IMR-90 (cell line): ENCODE results near the gene ITGAE. TPM values are rescaled to one million over a fixed set of nuclear protein-coding genes. Genes with fewer than 3 reads are reported as not detected.
A peak's percentile ranks its signal among the peaks of the same experiment; 100 is the strongest.

ENCODE experiments used
- ATAC-seq: fragments of 200-7000 bp; cut with Tn5 transposase; 2 replicates; pipeline ENCODE4 v1.9.1; 2020; ENCODE audit warnings: low read depth, mild to moderate bottlenecking, moderate library complexity
- BruUV-seq: library from RNA; stranded (reverse); fragments of 400-500 nt; replicated peaks from 2 replicates; lab custom pipeline; 2021; lab: Mats Ljungman, UMichigan
- CTCF ChIA-PET: fragments of 300-600 bp; formaldehyde crosslinking; extraction: SDS; loops from one replicate; lab custom pipeline; 2021; ENCODE audit warnings: antibody characterized with exemption; lab: Yijun Ruan, JAX
- POLR2A ChIA-PET: fragments of 300-600 bp; sonication (Branson Sonifier 250); formaldehyde crosslinking; loops from one replicate; lab custom pipeline; 2022; ENCODE audit warnings: antibody characterized with exemption; ENCODE audit not compliant: unreplicated experiment; lab: Charles Lee
- DNase-seq: peaks from one replicate; pipeline ENCODE4 v3.0.0; 2013
- H2AFZ ChIP-seq: replicated peaks from 2 replicates; pipeline ENCODE3; 2013; ENCODE audit warnings: low read length, mild to moderate bottlenecking; ENCODE audit not compliant: poor library complexity
- H2AK5ac ChIP-seq: 2 replicates; pipeline ENCODE4 v1.6.1; 2013; ENCODE audit warnings: low read depth, low read length, inconsistent platforms
- H2AK9ac ChIP-seq: replicated peaks from 2 replicates; pipeline ENCODE3; 2013; ENCODE audit warnings: mild to moderate bottlenecking, low read depth, low read length, moderate library complexity; ENCODE audit not compliant: poor library complexity
- H2BK120ac ChIP-seq: 2 replicates; pipeline ENCODE4 v1.6.1; 2013; ENCODE audit warnings: low read depth, low read length, inconsistent platforms
- H2BK15ac ChIP-seq: 3 replicates; pipeline ENCODE4 v1.6.1; 2013; ENCODE audit warnings: low read depth, low read length, inconsistent platforms
- H2BK20ac ChIP-seq: 2 replicates; pipeline ENCODE4 v1.6.1; 2013; ENCODE audit warnings: low read depth, mild to moderate bottlenecking, inconsistent platforms, low read length, moderate library complexity
- H2BK5ac ChIP-seq: 2 replicates; pipeline ENCODE4 v1.6.1; 2013; ENCODE audit warnings: mild to moderate bottlenecking, low read depth, low read length, inconsistent platforms; ENCODE audit not compliant: poor library complexity, severe bottlenecking
- H3K14ac ChIP-seq: replicated peaks from 2 replicates; pipeline ENCODE4 v1.6.1; 2013; ENCODE audit warnings: low read depth, low read length, inconsistent platforms
- H3K18ac ChIP-seq: 2 replicates; pipeline ENCODE4 v1.6.1; 2013; ENCODE audit warnings: low read depth, low read length, control low read depth
- H3K23ac ChIP-seq: 2 replicates; pipeline ENCODE4 v1.6.1; 2013; ENCODE audit warnings: low read depth, low read length, inconsistent platforms
- H3K27ac ChIP-seq: 2 replicates; pipeline ENCODE4 v1.5.1; 2013; ENCODE audit warnings: mild to moderate bottlenecking, control low read depth, low read length; ENCODE audit not compliant: insufficient read depth
- H3K27me3 ChIP-seq: 2 replicates; pipeline ENCODE4 v1.6.1; 2013; ENCODE audit warnings: low read length; ENCODE audit not compliant: control insufficient read depth, insufficient read depth
- H3K36me3 ChIP-seq: 2 replicates; pipeline ENCODE4 v1.6.1; 2013; ENCODE audit warnings: low read length, mixed read lengths; ENCODE audit not compliant: control insufficient read depth, insufficient read depth
- H3K4ac ChIP-seq: 2 replicates; pipeline ENCODE4 v1.6.1; 2013; ENCODE audit warnings: low read depth, low read length, inconsistent platforms
- H3K4me1 ChIP-seq: 2 replicates; pipeline ENCODE4 v1.6.1; 2013; ENCODE audit warnings: low read length, mixed read lengths; ENCODE audit not compliant: control insufficient read depth, insufficient read depth
- H3K4me2 ChIP-seq: 2 replicates; pipeline ENCODE4 v1.6.1; 2013; ENCODE audit warnings: low read depth, mild to moderate bottlenecking, control low read depth, low read length, moderate library complexity
- H3K4me3 ChIP-seq: 2 replicates; pipeline ENCODE4 v1.5.1; 2013; ENCODE audit warnings: low read depth, mild to moderate bottlenecking, control low read depth, low read length, moderate library complexity; ENCODE audit not compliant: insufficient read depth
- H3K56ac ChIP-seq: 2 replicates; pipeline ENCODE4 v1.6.1; 2013; ENCODE audit warnings: low read length, inconsistent platforms; ENCODE audit not compliant: insufficient read depth; ENCODE audit errors: extremely low read depth
- H3K79me1 ChIP-seq, 2 experiments: 2 replicates each; pipeline ENCODE4 v1.6.1; 2013; ENCODE audit warnings: low read length in 2 of 2, inconsistent platforms in 1 of 2, low read depth in 1 of 2
- H3K9ac ChIP-seq: 2 replicates; pipeline ENCODE4 v1.6.1; 2013; ENCODE audit warnings: low read depth, low read length, control low read depth
- H3K9me1 ChIP-seq: 2 replicates; pipeline ENCODE4 v1.6.1; 2013; ENCODE audit warnings: low read length, inconsistent platforms; ENCODE audit not compliant: insufficient read depth
- H3K9me3 ChIP-seq: 2 replicates; pipeline ENCODE4 v1.6.1; 2013; ENCODE audit warnings: low read length; ENCODE audit not compliant: control insufficient read depth, insufficient read depth
- H4K20me1 ChIP-seq: 2 replicates; pipeline ENCODE4 v1.6.1; 2013; ENCODE audit warnings: low read length, inconsistent platforms; ENCODE audit not compliant: insufficient read depth
- H4K5ac ChIP-seq: 2 replicates; pipeline ENCODE4 v1.6.1; 2013; ENCODE audit warnings: mild to moderate bottlenecking, low read depth, low read length, control low read depth
- H4K8ac ChIP-seq, 2 experiments: 2 replicates each; pipeline ENCODE4 v1.6.1; 2013; ENCODE audit warnings: low read depth in 2 of 2, low read length in 2 of 2, control low read depth in 1 of 2, inconsistent platforms in 1 of 2
- H4K91ac ChIP-seq: 2 replicates; pipeline ENCODE4 v1.6.1; 2013; ENCODE audit warnings: low read depth, low read length, inconsistent platforms; ENCODE audit not compliant: insufficient read depth
- CHD1 ChIP-seq: IDR thresholded peaks from 2 replicates; pipeline ENCODE4 v1.6.1; 2012; ENCODE audit warnings: low read depth, low read length, improper control_type of control experiment
- CTCF ChIP-seq: conservative IDR thresholded peaks from 2 replicates; pipeline ENCODE4 v1.5.1; 2012; ENCODE audit warnings: mild to moderate bottlenecking, low read depth, low read length, improper control_type of control experiment
- ELK1 ChIP-seq: fragments of 150-350 bp; IDR thresholded peaks from 2 replicates; pipeline ENCODE4 v1.6.1; 2016; ENCODE audit warnings: low read depth, mild to moderate bottlenecking, low read length, moderate library complexity, borderline replicate concordance
- FOS ChIP-seq: fragments of 150-350 bp; IDR thresholded peaks from 2 replicates; pipeline ENCODE4 v1.6.1; 2016; ENCODE audit warnings: low read depth, low read length
- MAFK ChIP-seq: IDR thresholded peaks from 2 replicates; pipeline ENCODE4 v1.6.1; 2012; ENCODE audit warnings: low read depth, low read length, improper control_type of control experiment
- MAZ ChIP-seq: IDR thresholded peaks from 2 replicates; pipeline ENCODE4 v1.6.1; 2012; ENCODE audit warnings: low read depth, mild to moderate bottlenecking, low read length, improper control_type of control experiment, moderate library complexity, borderline replicate concordance
- MXI1 ChIP-seq: IDR thresholded peaks from 2 replicates; pipeline ENCODE4 v1.6.1; 2012; ENCODE audit warnings: low read depth, mild to moderate bottlenecking, low read length, moderate library complexity, borderline replicate concordance
- POLR2A ChIP-seq: IDR thresholded peaks from 2 replicates; pipeline ENCODE4 v1.6.1; 2012; ENCODE audit warnings: mild to moderate bottlenecking, low read depth, low read length
- RAD21 ChIP-seq: IDR thresholded peaks from 2 replicates; pipeline ENCODE4 v1.6.1; 2012; ENCODE audit warnings: low read length, improper control_type of control experiment
- RCOR1 ChIP-seq: IDR thresholded peaks from 2 replicates; pipeline ENCODE4 v1.6.1; 2012; ENCODE audit warnings: mild to moderate bottlenecking, low read length, improper control_type of control experiment; ENCODE audit not compliant: insufficient replicate concordance
- RFX5 ChIP-seq: IDR thresholded peaks from 2 replicates; pipeline ENCODE4 v1.8.0; 2012; ENCODE audit warnings: low read depth, mild to moderate bottlenecking, low read length, moderate library complexity
- SMC3 ChIP-seq: fragments of 150-350 bp; IDR thresholded peaks from 2 replicates; pipeline ENCODE4 v1.6.1; 2016; ENCODE audit warnings: low read depth, mild to moderate bottlenecking, antibody characterized with exemption, low read length, moderate library complexity
- USF2 ChIP-seq: fragments of 150-350 bp; IDR thresholded peaks from 2 replicates; pipeline ENCODE4 v1.6.1; 2017; ENCODE audit warnings: mild to moderate bottlenecking, antibody characterized with exemption, low read length, low read depth
- WGBS, 2 experiments: methylation state at CpG; one replicate each; pipeline versions ENCODE4 v1.1.5 to v1.1.7; 2013; ENCODE audit warnings: missing lambda C conversion rate in 2 of 2; ENCODE audit not compliant: insufficient read length in 1 of 2; ENCODE audit errors: extremely low coverage in 2 of 2; 5-methylcytosine and 5-hydroxymethylcytosine counted together
- dilution Hi-C: fragments of 300-500 bp; cut with HindIII; formaldehyde crosslinking; loops from one replicate; pipeline ENCODE4 v1.14.3; 2018; ENCODE audit warnings: low sequenced_read_pairs; ENCODE audit not compliant: unreplicated experiment
- in situ Hi-C: fragments of 300-500 bp; cut with MboI; formaldehyde crosslinking; loops from 3 replicates; pipeline ENCODE4 v1.14.3; 2019; ENCODE audit warnings: low sequenced_read_pairs, inconsistent platforms, mixed read lengths
- intact Hi-C: fragments of 100-400 bp; cut with micrococcal nuclease; formaldehyde crosslinking; loops from 2 replicates; pipeline ENCODE4 v1.10.0; 2022
- polyA plus RNA-seq, 3 experiments: library from polyadenylated mRNA; depleted of rRNA; stranded (reverse); fragments of >200 nt; gene quantifications; 2 replicates each; pipeline ENCODE4 v1.2.3, GENCODE V29; 2012; ENCODE audit warnings: low replicate concordance in 1 of 3
- total RNA-seq: library from RNA; depleted of rRNA; stranded (reverse); fragments of >200 nt; gene quantifications from 2 replicates; pipeline ENCODE4 v1.2.3, GENCODE V29; 2012

ITGAE gene
- total and polyA plus RNA-seq, 2 of the 4 experiments (the other 2 are of a cell fraction) = 54.1 to 60.8 TPM

- Histone ChIP-seq H3K4me3 (no peak overlapping the region), H4K8ac (no peak overlapping the region), H3K18ac (no peak overlapping the region), H3K56ac (no peak overlapping the region), H2BK120ac (no peak overlapping the region), H2AK5ac (no peak overlapping the region), H3K23ac (no peak overlapping the region), H3K4ac (no peak overlapping the region), H4K91ac (no peak overlapping the region), H2BK20ac (no peak overlapping the region), H3K4me1 (peaks cover 20% of the 10 kb centered on the region), H3K4me2 (no peak overlapping the region), H3K27ac (no peak overlapping the region), H3K36me3 (no peaks in the 10 kb centered on the region), H3K27me3 (peaks cover 9% of the 10 kb centered on the region; the same call in 1 of the 2 replicates), H3K14ac (no peak overlapping the region), H2BK5ac (no peak overlapping the region), H2BK15ac (no peak overlapping the region), H3K79me1 (no peaks in the 10 kb centered on the region), H3K9me1 (peaks cover 4% of the 10 kb centered on the region; the same call in 1 of the 2 replicates), H3K9me3 (no peaks in the 10 kb centered on the region), H4K20me1 (no peaks in the 10 kb centered on the region), H2AK9ac (no peak overlapping the region), H3K9ac (no peak overlapping the region), H4K5ac (no peak overlapping the region), H2AFZ (no peak overlapping the region)
- CTCF ChIA-PET = interaction anchor here (1.5 to 1.7 kb wide), 2 partner anchors 96 to 111 kb away, joined by 3 to 7 read pairs; partner anchors contain the start of gene NCBP3
- in situ Hi-C loops = loop anchor here (5.0 to 25.0 kb wide), 2 partner anchors 92 to 277 kb away; no protein-coding TSS in a partner anchor
- POLR2A ChIA-PET = interaction anchor here (0.6 kb wide), 1 partner anchor 110 kb away, joined by 3 read pairs; no protein-coding TSS in a partner anchor
- dilution Hi-C loops = no loop called here
- TF ChIP-seq POLR2A = no peak
- no peak for TF ChIP-seq FOS
- no peak for TF ChIP-seq CTCF
- no peak for TF ChIP-seq ELK1
- no peak for TF ChIP-seq MXI1
- no peak for TF ChIP-seq USF2
- TF ChIP-seq RFX5 = no peak
- no peak for TF ChIP-seq MAZ
- no peak for TF ChIP-seq SMC3
- no peak for TF ChIP-seq RAD21
- TF ChIP-seq MAFK = no peak
- TF ChIP-seq RCOR1 = no peak
- TF ChIP-seq CHD1 = no peak
- no CpG with 5 or more reads among the region's 8 CpGs for WGBS, 2 experiments
- no TSS peak for BruUV-seq
- DNase-seq = peak; percentile 36
- no peak for ATAC-seq
- intact Hi-C loops = loop anchor here (5.0 to 10.0 kb wide), 3 partner anchors 267 to 691 kb away; no protein-coding TSS in a partner anchor
These were observed 65.5 kb downstream of the ITGAE start for GRCh38 chr17:3735515-3735914.
